Measurements from ENCODE around the gene BTNL8.

Gene BTNL8

GRCh38 chr5:180898621-180899246 is at the start of gene BTNL8:
BTNL8 (plus strand) TSS chr5:180899159; CDS start chr5:180899311, 152 bp downstream.
- in situ Hi-C loops (cut with MboI; ENCODE audit: low pct_unique_long_range_greater_than_20kb, low sequenced_read_pairs) = no loop called here
- no peak for DNase-seq

DNA sequence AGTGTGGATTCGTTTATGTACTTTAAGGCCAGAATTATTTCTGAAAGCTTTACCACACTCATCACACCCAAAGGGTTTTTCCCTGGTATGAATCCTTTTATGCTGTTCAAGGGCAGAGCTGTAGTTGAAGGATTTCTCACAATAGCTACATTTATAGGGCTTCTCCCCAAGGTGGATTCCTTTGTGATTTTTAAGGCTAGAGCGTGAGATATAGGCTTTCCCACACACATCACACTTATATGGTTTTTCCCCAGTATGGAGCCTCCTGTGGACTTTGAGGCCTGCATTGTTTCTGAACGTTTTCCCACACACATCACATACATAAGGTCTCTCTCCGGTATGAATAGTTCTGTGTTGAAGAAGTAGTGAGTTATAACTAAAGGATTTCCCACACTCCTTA is 49.1 kb upstream of the BTNL8 start:
- in situ Hi-C loops (cut with MboI; ENCODE audit: low pct_unique_long_range_greater_than_20kb, low sequenced_read_pairs) = no loop called here

DNA sequence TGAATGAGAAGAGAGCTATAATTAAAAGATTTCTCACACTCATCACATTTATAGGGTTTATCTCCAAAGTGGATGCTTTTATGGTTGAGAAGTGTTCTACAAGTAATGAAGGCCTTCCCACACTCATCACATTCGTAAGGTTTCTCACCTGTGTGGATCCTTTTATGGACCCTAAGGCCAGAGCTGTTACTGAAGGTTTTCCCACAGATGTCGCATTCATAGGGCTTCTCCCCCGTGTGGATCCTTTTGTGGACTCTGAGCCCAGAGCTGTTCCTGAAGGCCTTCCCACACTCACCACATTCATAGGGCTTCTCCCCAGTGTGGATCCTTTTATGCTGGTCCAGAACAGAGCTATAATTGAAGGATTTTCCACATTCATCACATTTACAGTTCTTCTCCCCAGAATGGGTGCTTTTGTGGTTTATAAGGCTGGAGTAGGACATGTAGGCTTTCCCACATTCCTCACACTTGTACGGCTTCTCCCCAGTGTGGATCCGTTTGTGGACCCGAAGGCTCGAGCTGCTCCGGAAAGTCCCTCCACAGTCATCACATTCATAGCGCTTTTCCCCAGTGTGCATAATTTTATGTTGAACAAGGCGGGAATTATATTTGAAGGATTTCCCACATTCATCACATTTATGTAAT is 48.4 kb upstream of the BTNL8 start:
- DNase-seq = no peak
- in situ Hi-C loops (cut with MboI; ENCODE audit: low pct_unique_long_range_greater_than_20kb, low sequenced_read_pairs) = no loop called here

More for the DNA sequence above, 49.1 kb upstream of the BTNL8 start:
- no peak for DNase-seq

DNA sequence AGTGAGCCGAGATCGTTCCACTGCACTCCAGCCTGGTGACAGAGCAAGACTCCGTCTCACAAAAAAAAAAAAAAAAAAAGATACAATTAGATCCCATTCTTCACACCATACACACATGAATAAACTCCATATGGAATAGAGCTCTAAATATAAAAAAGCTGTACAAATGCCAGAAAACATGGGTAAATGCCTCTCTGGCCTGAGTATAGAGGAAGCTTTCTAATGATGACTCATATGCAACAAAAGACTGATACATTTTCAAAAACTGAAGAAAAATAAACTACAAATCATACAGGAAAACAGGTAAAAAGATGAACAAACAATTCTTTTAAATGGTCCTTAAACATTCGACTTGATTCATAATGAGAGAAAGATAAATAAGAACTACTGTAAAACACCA is 46.5 kb upstream of the BTNL8 start:
- DNase-seq = no peak
- in situ Hi-C loops (cut with MboI; ENCODE audit: low pct_unique_long_range_greater_than_20kb, low sequenced_read_pairs) = no loop called here

GRCh38 chr5:180853121-180853847 is 45.7 kb upstream of the BTNL8 start:
- in situ Hi-C loops (cut with MboI; ENCODE audit: low pct_unique_long_range_greater_than_20kb, low sequenced_read_pairs) = no loop called here
- no peak for DNase-seq

DNA sequence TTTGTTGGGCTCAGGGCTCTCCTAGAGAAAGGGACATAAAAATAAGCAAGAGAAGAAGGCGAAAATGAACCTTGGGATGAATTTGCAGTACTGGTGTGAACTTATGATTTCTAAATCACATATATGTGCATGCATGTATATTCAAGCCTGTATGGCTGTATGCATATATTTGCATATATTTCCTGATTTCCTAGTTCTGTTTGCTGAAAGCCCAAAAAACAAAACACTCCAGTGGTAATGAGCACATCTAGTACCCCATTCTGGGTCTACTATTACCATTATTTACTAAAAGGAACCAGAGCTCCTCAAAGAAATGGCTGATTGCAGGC is 45.1 kb upstream of the BTNL8 start:
- DNase-seq = no peak
- in situ Hi-C loops (cut with MboI; ENCODE audit: low pct_unique_long_range_greater_than_20kb, low sequenced_read_pairs) = no loop called here

DNA sequence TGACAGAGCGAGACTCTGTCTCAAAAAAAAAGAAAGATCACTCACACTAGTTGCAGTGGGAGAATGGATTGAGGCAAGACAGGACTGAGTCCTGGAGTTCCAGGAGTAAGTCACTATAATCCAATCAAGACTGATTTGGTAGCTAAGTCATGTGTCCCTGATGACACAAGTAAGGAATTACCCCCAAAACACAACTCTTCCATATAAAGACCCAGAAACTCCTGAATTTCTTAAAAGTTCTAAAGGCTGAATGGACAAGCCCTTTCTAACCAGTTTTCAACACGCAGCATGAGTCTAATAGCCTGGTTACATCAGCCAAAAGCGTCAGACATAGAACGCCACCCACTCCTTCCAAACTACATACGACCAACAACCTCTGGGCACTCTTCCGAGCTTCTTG is 40.4 kb upstream of the BTNL8 start:
- DNase-seq = no peak
- in situ Hi-C loops (cut with MboI; ENCODE audit: low pct_unique_long_range_greater_than_20kb, low sequenced_read_pairs) = no loop called here

- peak; percentile 80 for DNase-seq
- in situ Hi-C loops (cut with MboI; ENCODE audit: low pct_unique_long_range_greater_than_20kb, low sequenced_read_pairs) = no loop called here
Measured at GRCh38 chr5:180860273-180860886, 38.6 kb upstream of the BTNL8 start.

GRCh38 chr5:180860887-180861822 is 37.8 kb upstream of the BTNL8 start, which contains the start of gene ZFP62:
ZFP62 (minus strand) TSS chr5:180861276; CDS start chr5:180861219, 57 bp downstream.
- DNase-seq = peak; percentile 94
- in situ Hi-C loops (cut with MboI; ENCODE audit: low pct_unique_long_range_greater_than_20kb, low sequenced_read_pairs) = no loop called here

GRCh38 chr5:180862645-180863044 is 36.3 kb upstream of the BTNL8 start:
- in situ Hi-C loops (cut with MboI; ENCODE audit: low pct_unique_long_range_greater_than_20kb, low sequenced_read_pairs) = no loop called here
- no peak for DNase-seq

GRCh38 chr5:180865981-180866695 is 32.8 kb upstream of the BTNL8 start:
- DNase-seq = no peak
- in situ Hi-C loops (cut with MboI; ENCODE audit: low pct_unique_long_range_greater_than_20kb, low sequenced_read_pairs) = no loop called here

- no peak for DNase-seq
- in situ Hi-C loops (cut with MboI; ENCODE audit: low pct_unique_long_range_greater_than_20kb, low sequenced_read_pairs) = no loop called here
Measured at GRCh38 chr5:180866985-180867384, 32.0 kb upstream of the BTNL8 start.

- in situ Hi-C loops (cut with MboI; ENCODE audit: low pct_unique_long_range_greater_than_20kb, low sequenced_read_pairs) = no loop called here
- peak; percentile 84 for DNase-seq
Measured at GRCh38 chr5:180868960-180869359, 30.0 kb upstream of the BTNL8 start.

- DNase-seq = no peak
- in situ Hi-C loops (cut with MboI; ENCODE audit: low pct_unique_long_range_greater_than_20kb, low sequenced_read_pairs) = no loop called here
Measured at GRCh38 chr5:180869587-180869986, 29.4 kb upstream of the BTNL8 start.

GRCh38 chr5:180870276-180871068 is 28.5 kb upstream of the BTNL8 start:
- no peak for DNase-seq

GRCh38 chr5:180872419-180872818 is 26.5 kb upstream of the BTNL8 start:
- in situ Hi-C loops (cut with MboI; ENCODE audit: low pct_unique_long_range_greater_than_20kb, low sequenced_read_pairs) = loop anchor here (5.0 kb wide), 1 partner anchor 300 kb away; no protein-coding TSS in a partner anchor
- DNase-seq = no peak

More at GRCh38 chr5:180870276-180871068, 28.5 kb upstream of the BTNL8 start:
- in situ Hi-C loops (cut with MboI; ENCODE audit: low pct_unique_long_range_greater_than_20kb, low sequenced_read_pairs) = loop anchor here (5.0 kb wide), 1 partner anchor 302 kb away; no protein-coding TSS in a partner anchor

All from KBM-7 (cell line).